HepG2 (cell line): Measurements from ENCODE around the gene AKAIN1. TPM values are rescaled to one million over a fixed set of nuclear protein-coding genes. Genes with fewer than 3 reads are reported as not detected.

Experiments used
- DR1 ChIP-seq: sonication (generic); formaldehyde crosslinking; IDR thresholded peaks from 2 replicates; pipeline ENCODE4 v1.8.0; 2021; ENCODE audit warnings: mild to moderate bottlenecking, missing genetic modification reagents, inconsistent platforms
- EEA1 ChIP-seq: sonication (generic); formaldehyde crosslinking; IDR thresholded peaks from 2 replicates; pipeline ENCODE4 v1.5.1; 2020; ENCODE audit warnings: mild to moderate bottlenecking, missing genetic modification reagents, borderline replicate concordance
- MAZ ChIP-seq, 2 experiments: sonication (generic) in 1 of 2; formaldehyde crosslinking in 1 of 2; IDR thresholded peaks; 2 replicates each; pipeline versions ENCODE4 v1.5.0 to v1.6.1; 2012 to 2020; ENCODE audit warnings: low read depth in 2 of 2, mild to moderate bottlenecking in 2 of 2, borderline replicate concordance in 1 of 2, improper control_type of control experiment in 1 of 2, low read length in 1 of 2, missing genetic modification reagents in 1 of 2, moderate library complexity in 1 of 2
- PBX3 ChIP-seq: sonication (generic); formaldehyde crosslinking; IDR thresholded peaks from 2 replicates; pipeline ENCODE4 v1.8.1; 2023; ENCODE audit warnings: missing genetic modification reagents, inconsistent platforms, borderline replicate concordance
- POGZ ChIP-seq: sonication (generic); formaldehyde crosslinking; IDR thresholded peaks from 2 replicates; pipeline ENCODE4 v1.4.0; 2020; ENCODE audit warnings: mild to moderate bottlenecking, missing genetic modification reagents
- REPIN1 ChIP-seq: sonication (generic); formaldehyde crosslinking; IDR thresholded peaks from 2 replicates; pipeline ENCODE4 v1.8.0; 2022; ENCODE audit warnings: missing genetic modification reagents, low read depth, mild to moderate bottlenecking, borderline replicate concordance
- TEAD3 ChIP-seq: optimal IDR thresholded peaks from 2 replicates; pipeline ENCODE3; 2016; ENCODE audit warnings: borderline replicate concordance
- TRIM22 ChIP-seq: fragments of 450-650 bp; IDR thresholded peaks from 2 replicates; pipeline ENCODE4 v1.6.1; 2017
- WIZ ChIP-seq: sonication (generic); formaldehyde crosslinking; IDR thresholded peaks from 2 replicates; pipeline ENCODE4 v1.5.1; 2020; ENCODE audit warnings: mild to moderate bottlenecking, missing genetic modification reagents
- ZBTB7A ChIP-seq: sonication (generic); formaldehyde crosslinking; IDR thresholded peaks from 2 replicates; pipeline ENCODE4 v1.8.0; 2022; ENCODE audit warnings: mild to moderate bottlenecking, missing genetic modification reagents
- ZNF263 ChIP-seq: sonication (generic); formaldehyde crosslinking; IDR thresholded peaks from 2 replicates; pipeline ENCODE4 v1.4.0; 2020; ENCODE audit warnings: missing genetic modification reagents
- ZNF275 ChIP-seq: sonication (generic); formaldehyde crosslinking; IDR thresholded peaks from 2 replicates; pipeline ENCODE4 v1.8.0; 2022; ENCODE audit warnings: missing genetic modification reagents, mild to moderate bottlenecking, inconsistent platforms, borderline replicate concordance
- ZNF619 ChIP-seq: sonication (generic); formaldehyde crosslinking; IDR thresholded peaks from 2 replicates; pipeline ENCODE4 v1.4.0; 2020; ENCODE audit warnings: mild to moderate bottlenecking, missing genetic modification reagents
- ZNF660 ChIP-seq: sonication (generic); formaldehyde crosslinking; IDR thresholded peaks from 2 replicates; pipeline ENCODE4 v1.5.1; 2020; ENCODE audit warnings: mild to moderate bottlenecking, low read depth, missing genetic modification reagents, borderline replicate concordance
- ZNF770 ChIP-seq: sonication (generic); formaldehyde crosslinking; IDR thresholded peaks from 2 replicates; pipeline ENCODE4 v1.5.0; 2020; ENCODE audit warnings: mild to moderate bottlenecking, missing genetic modification reagents
- ZNF788 ChIP-seq: sonication (generic); formaldehyde crosslinking; IDR thresholded peaks from 2 replicates; pipeline ENCODE4 v1.5.0; 2020; ENCODE audit warnings: mild to moderate bottlenecking, missing genetic modification reagents, borderline replicate concordance
- ZNF879 ChIP-seq: sonication (generic); formaldehyde crosslinking; IDR thresholded peaks from 2 replicates; pipeline ENCODE4 v1.8.1; 2023; ENCODE audit warnings: missing genetic modification reagents
- polyA plus RNA-seq, 8 experiments: library from polyadenylated mRNA; depleted of rRNA in 3 of 8; stranded (reverse) in 7 of 8; unstranded in 1 of 8; fragments of >200 nt; fragmentation: Illumina TruSeq in 4 of 8; extraction: Trizol in 4 of 8; gene quantifications; 2 replicates each; pipeline versions ENCODE4 v1.2.1 to v1.2.3, GENCODE V29; 2011 to 2016; ENCODE audit warnings: low read depth in 4 of 8, missing spikeins in 1 of 8, mixed read lengths in 1 of 8; ENCODE audit not compliant: insufficient read depth in 1 of 8
- total RNA-seq, 5 experiments: library from RNA; depleted of rRNA; stranded (reverse); fragments of >200 nt; fragmentation: Illumina TruSeq; extraction: Trizol; gene quantifications; 2 replicates each; pipeline ENCODE4 v1.2.3, GENCODE V29; 2016; ENCODE audit warnings: low read depth in 1 of 5
- TF ChIP-seq, protein P1 (sequence below): sonication (generic); formaldehyde crosslinking; IDR thresholded peaks from 2 replicates; pipeline ENCODE4 v1.5.0; 2020; ENCODE audit warnings: mild to moderate bottlenecking, missing genetic modification reagents, moderate library complexity
- TF ChIP-seq, protein P2 (sequence below): sonication (generic); formaldehyde crosslinking; IDR thresholded peaks from 2 replicates; pipeline ENCODE4 v1.5.0; 2020; ENCODE audit warnings: missing genetic modification reagents

AKAIN1 gene
- total and polyA plus RNA-seq, 2 of the 13 experiments (the other 11 are each of a cell fraction or from before 2014, with no cell fraction given): not detected

DNA sequence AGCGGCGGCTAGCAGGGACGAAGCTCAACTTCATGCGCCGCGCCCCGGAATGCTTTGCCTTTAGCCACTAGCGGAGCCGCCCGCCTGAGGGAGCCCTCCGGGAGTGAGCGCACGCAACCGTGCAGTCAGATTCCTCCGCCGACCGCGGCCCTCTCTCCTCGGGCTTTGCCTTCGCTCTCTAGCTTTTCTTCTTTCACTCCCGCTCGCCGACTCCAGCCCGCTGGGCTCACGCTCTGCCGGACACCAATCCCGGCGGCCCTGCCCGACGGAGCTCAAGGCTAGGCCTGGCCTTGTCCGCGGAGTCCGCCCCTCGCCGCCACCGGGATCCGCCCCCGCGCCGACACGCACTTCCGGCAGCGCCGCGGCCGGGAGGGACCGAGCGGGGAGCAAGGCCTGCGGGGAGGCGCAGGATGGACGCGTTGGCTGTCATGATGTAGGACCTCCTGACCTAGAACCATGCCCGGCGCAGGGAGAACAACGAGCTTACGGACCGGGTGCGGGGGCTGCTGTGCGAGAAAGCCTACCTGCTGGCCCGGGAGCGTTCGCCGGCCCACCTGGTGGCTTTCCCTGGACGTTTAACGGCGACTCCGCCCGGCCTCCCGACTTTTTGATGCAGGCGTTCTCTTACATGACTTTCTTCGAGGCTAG, 40.8 kb upstream of the AKAIN1 start (continued):
- TF ChIP-seq ZNF770 (CRISPR knock-in tag): peak; percentile 8; the same call in 1 of the 2 replicates
- TF ChIP-seq, protein P1, sequence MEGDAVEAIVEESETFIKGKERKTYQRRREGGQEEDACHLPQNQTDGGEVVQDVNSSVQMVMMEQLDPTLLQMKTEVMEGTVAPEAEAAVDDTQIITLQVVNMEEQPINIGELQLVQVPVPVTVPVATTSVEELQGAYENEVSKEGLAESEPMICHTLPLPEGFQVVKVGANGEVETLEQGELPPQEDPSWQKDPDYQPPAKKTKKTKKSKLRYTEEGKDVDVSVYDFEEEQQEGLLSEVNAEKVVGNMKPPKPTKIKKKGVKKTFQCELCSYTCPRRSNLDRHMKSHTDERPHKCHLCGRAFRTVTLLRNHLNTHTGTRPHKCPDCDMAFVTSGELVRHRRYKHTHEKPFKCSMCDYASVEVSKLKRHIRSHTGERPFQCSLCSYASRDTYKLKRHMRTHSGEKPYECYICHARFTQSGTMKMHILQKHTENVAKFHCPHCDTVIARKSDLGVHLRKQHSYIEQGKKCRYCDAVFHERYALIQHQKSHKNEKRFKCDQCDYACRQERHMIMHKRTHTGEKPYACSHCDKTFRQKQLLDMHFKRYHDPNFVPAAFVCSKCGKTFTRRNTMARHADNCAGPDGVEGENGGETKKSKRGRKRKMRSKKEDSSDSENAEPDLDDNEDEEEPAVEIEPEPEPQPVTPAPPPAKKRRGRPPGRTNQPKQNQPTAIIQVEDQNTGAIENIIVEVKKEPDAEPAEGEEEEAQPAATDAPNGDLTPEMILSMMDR: 0 out of 2 replicates have a peak, but pooled peaks have one; percentile 13
- TF ChIP-seq WIZ (CRISPR knock-in tag): peak; percentile 80; the same call in 1 of the 2 replicates
- no peak for TF ChIP-seq TRIM22
- TF ChIP-seq ZNF879 (CRISPR knock-in tag): no peak
- TF ChIP-seq PBX3 (CRISPR knock-in tag): 0 out of 2 replicates have a peak, but pooled peaks have one; percentile 60
- peak; percentile 74 for TF ChIP-seq MAZ (IDR thresholded peaks at IDR 0.05; ENCODE audit: borderline replicate concordance, low read depth, low read length)
- TF ChIP-seq MAZ (CRISPR knock-in tag; IDR thresholded peaks at IDR 0.05; ENCODE audit: low read depth): peak; percentile 91
- peak; percentile 77; the same call in 1 of the 2 replicates for TF ChIP-seq ZNF275
- no peak; the same call in 1 of the 2 replicates for TF ChIP-seq DR1 (CRISPR knock-in tag)
- TF ChIP-seq EEA1 (CRISPR knock-in tag): peak; percentile 75
- TF ChIP-seq, protein P2, sequence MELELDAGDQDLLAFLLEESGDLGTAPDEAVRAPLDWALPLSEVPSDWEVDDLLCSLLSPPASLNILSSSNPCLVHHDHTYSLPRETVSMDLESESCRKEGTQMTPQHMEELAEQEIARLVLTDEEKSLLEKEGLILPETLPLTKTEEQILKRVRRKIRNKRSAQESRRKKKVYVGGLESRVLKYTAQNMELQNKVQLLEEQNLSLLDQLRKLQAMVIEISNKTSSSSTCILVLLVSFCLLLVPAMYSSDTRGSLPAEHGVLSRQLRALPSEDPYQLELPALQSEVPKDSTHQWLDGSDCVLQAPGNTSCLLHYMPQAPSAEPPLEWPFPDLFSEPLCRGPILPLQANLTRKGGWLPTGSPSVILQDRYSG: 0 out of 2 replicates have a peak, but pooled peaks have one; percentile 55
- peak; percentile 83 for TF ChIP-seq REPIN1
- TF ChIP-seq ZNF788 (CRISPR knock-in tag): peak; percentile 90
- TF ChIP-seq TEAD3 (CRISPR knock-in tag): peak; percentile 79
- no peak for TF ChIP-seq ZNF660 (CRISPR knock-in tag)
- TF ChIP-seq ZNF619 (CRISPR knock-in tag): no peak
- no peak for TF ChIP-seq ZBTB7A (CRISPR knock-in tag)
- peak; percentile 79 for TF ChIP-seq POGZ
- 0 out of 2 replicates have a peak, but pooled peaks have one; percentile 6 for TF ChIP-seq ZNF263 (CRISPR knock-in tag)
